Hematopoietic multipotent progenitor cell treated with erythropoietin and hydrocortisone succinate and interleukin-3 and kit ligand, for 15 days (in vitro differentiated cells): Measurements from ENCODE around the gene PARL.

Source experiments
- DNase-seq: peaks from one replicate; pipeline ENCODE4 v3.0.0-alpha.2; 2015; ENCODE audit warnings: low spot score

Gene PARL

GRCh38 chr3:183854318-183855035 lies 30.2 kb downstream of the PARL start:
- DNase-seq = no peak

- DNase-seq = no peak
Measured at GRCh38 chr3:183845608-183846288, 38.9 kb downstream of the PARL start.

- DNase-seq = no peak
Measured at GRCh38 chr3:183845090-183845489, 39.6 kb downstream of the PARL start.

GRCh38 chr3:183844606-183845005 lies 40.1 kb downstream of the PARL start:
- no peak for DNase-seq

GRCh38 chr3:183839751-183840150 lies 44.9 kb downstream of the PARL start:
- DNase-seq = no peak

GRCh38 chr3:183837894-183838293 lies 46.8 kb downstream of the PARL start:
- no peak for DNase-seq

- no peak for DNase-seq
Measured at GRCh38 chr3:183837390-183837789, 47.3 kb downstream of the PARL start.

GRCh38 chr3:183833516-183833915 lies 51.2 kb downstream of the PARL start:
- DNase-seq = no peak

- DNase-seq = no peak
Measured at GRCh38 chr3:183830187-183830586, 54.5 kb downstream of the PARL start.

- no peak for DNase-seq
Measured at GRCh38 chr3:183829466-183829865, 55.2 kb downstream of the PARL start.

GRCh38 chr3:183828538-183828870 lies 56.2 kb downstream of the PARL start:
- DNase-seq = no peak

GRCh38 chr3:183827809-183828537 lies 56.7 kb downstream of the PARL start:
- DNase-seq = no peak

GRCh38 chr3:183826448-183827250 lies 58.0 kb downstream of the PARL start:
- DNase-seq = no peak

- DNase-seq = peak; percentile 16
Measured at GRCh38 chr3:183825456-183826161, 59.1 kb downstream of the PARL start, which contains the start of gene MAP6D1. Gene MAP6D1 (minus strand): TSS chr3:183825577. CDS start chr3:183825547, 30 bp downstream.

- DNase-seq = no peak
Measured at GRCh38 chr3:183824761-183825455, 59.8 kb downstream of the PARL start.

- DNase-seq = no peak
Measured at GRCh38 chr3:183823963-183824362, 60.7 kb downstream of the PARL start.

- DNase-seq = no peak
Measured at GRCh38 chr3:183822631-183823030, 62.0 kb downstream of the PARL start.

GRCh38 chr3:183819831-183820230 lies 64.8 kb downstream of the PARL start:
- DNase-seq = no peak

- DNase-seq = no peak
Measured at GRCh38 chr3:183818706-183819624, 65.7 kb downstream of the PARL start.
